Activated B cell treated with CpG ODN at 0.5 μM for 24 hours (primary cell): ENCODE measurements around the gene CELSR1. TPM values are rescaled to one million over a fixed set of nuclear protein-coding genes. Genes with fewer than 3 reads are reported as not detected.
"Not testable (repeated sequence)": the region's sequence is repeated elsewhere in the genome, so short reads cannot be mapped to it uniquely, and the experiment has no call there.

Experiments
- ATAC-seq: fragments of 200-7000 bp; cut with Tn5 transposase; one replicate; pipeline ENCODE4 v1.10.0; 2021; ENCODE audit warnings: low read depth, mild to moderate bottlenecking, moderate library complexity
- CTCF ChIA-PET: fragments of 350-600 bp; sonication (Branson Sonifier 250); formaldehyde crosslinking; loops from one replicate; lab custom pipeline; 2021; ENCODE audit warnings: antibody characterized with exemption; lab: Charles Lee
- POLR2A ChIA-PET: fragments of 350-600 bp; sonication (Branson Sonifier 250); formaldehyde crosslinking; loops from one replicate; lab custom pipeline; 2021; ENCODE audit warnings: antibody characterized with exemption; lab: Charles Lee
- DNase-seq: peaks from one replicate; pipeline ENCODE4 v3.0.0; 2022
- H3K27ac Mint-ChIP-seq: one replicate; pipeline ENCODE4 v1.8.0; 2020; ENCODE audit warnings: mixed read lengths
- H3K27me3 Mint-ChIP-seq: one replicate; pipeline ENCODE4 v1.8.0; 2021; ENCODE audit warnings: mixed read lengths
- H3K36me3 Mint-ChIP-seq: one replicate; pipeline ENCODE4 v1.8.0; 2021; ENCODE audit warnings: low read depth, mixed read lengths
- H3K4me1 Mint-ChIP-seq: one replicate; pipeline ENCODE4 v1.8.0; 2021; ENCODE audit warnings: mixed read lengths
- H3K4me3 Mint-ChIP-seq: one replicate; pipeline ENCODE4 v1.8.0; 2020; ENCODE audit warnings: mild to moderate bottlenecking, mixed read lengths
- H3K9me3 Mint-ChIP-seq: one replicate; pipeline ENCODE4 v1.8.0; 2020; ENCODE audit warnings: mixed read lengths
- intact Hi-C: fragments of 100-400 bp; cut with micrococcal nuclease; formaldehyde crosslinking; loops from one replicate; pipeline ENCODE4 v1.15.1; 2024
- total RNA-seq: library from RNA; stranded (reverse); gene quantifications from 2 replicates; pipeline ENCODE4 v1.2.3, GENCODE V29; 2022
- TF ChIP-seq, protein P1 (sequence below): fragments of 200-600 bp; IDR thresholded peaks from one replicate; pipeline ENCODE4 v1.8.0; 2022; ENCODE audit warnings: antibody characterized with exemption, mild to moderate bottlenecking

Gene CELSR1
- total RNA-seq, 1 donor from 2014 or later: 12.3 TPM

DNA sequence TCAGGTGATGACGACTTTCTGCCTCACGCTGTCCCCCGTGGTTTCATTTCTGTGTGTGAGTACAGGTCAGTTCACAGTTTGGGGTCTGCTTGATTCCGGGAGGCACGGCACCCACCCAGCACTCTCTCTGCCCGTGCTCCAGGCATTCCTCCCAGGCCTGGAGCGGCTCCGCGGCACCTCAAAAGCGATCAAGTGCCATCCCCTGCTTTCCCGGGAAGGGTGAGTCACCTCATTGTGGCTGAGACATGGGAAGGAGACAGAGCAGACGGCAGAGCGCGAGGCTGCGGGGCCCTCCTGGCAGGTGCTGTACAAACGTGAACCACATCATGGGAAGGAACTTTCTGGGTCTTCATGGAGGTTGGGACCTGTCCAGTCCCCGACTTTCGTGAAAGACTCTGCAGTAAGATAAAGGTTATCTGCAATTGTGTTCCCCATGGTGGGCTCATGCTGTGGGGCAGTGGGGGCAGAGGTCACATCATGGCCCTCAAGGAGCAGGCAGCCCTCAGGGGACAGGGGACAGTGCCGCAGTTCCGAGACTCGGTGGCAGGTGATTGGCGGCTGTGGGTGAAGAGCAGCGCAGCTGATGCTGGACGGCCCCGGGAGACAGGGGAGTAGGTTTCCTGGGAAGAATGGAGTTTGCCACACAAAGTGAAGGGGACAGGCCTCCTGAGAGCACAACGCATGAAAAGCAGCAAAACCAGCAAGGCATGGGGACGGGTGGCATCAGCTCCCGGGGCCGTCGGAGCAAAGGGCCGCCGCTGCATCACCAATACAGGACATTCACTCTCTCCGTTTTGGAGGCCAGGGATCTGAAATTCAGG is 65.3 kb downstream of the CELSR1 start:
- CTCF ChIA-PET: no interaction called here
- POLR2A ChIA-PET: no interaction called here
- no peak for DNase-seq

DNA sequence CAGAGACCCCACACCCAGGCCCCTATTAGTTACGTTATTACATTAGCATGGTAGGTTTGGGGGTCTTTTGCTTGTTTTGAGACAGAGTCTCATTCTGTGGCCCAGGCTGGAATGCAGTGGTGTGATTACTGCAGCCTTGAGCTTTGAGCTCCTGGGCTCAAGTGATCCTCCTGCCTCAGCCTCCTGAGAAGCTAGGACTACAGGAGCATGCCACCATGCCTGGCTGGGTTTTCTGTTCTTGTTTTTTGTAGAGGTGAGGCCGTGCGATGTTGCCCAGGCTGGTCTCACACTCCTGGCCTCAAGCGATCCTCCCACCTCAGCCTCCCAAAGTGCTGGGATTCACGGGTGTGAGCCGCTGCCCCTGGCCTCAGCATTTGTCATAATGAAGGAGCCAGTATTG is 66.1 kb downstream of the CELSR1 start:
- intact Hi-C loops, POLR2A ChIA-PET, H3K27ac Mint-ChIP-seq, H3K9me3 Mint-ChIP-seq, H3K36me3 Mint-ChIP-seq, H3K4me3 Mint-ChIP-seq, H3K4me1 Mint-ChIP-seq, H3K27me3 Mint-ChIP-seq, ATAC-seq, DNase-seq, CTCF ChIA-PET: not testable (repeated sequence)

More for the DNA sequence above, 65.3 kb downstream of the CELSR1 start:
- peaks cover 6% of the 10 kb centered on the region for H3K27me3 Mint-ChIP-seq
- TF ChIP-seq, protein P1, sequence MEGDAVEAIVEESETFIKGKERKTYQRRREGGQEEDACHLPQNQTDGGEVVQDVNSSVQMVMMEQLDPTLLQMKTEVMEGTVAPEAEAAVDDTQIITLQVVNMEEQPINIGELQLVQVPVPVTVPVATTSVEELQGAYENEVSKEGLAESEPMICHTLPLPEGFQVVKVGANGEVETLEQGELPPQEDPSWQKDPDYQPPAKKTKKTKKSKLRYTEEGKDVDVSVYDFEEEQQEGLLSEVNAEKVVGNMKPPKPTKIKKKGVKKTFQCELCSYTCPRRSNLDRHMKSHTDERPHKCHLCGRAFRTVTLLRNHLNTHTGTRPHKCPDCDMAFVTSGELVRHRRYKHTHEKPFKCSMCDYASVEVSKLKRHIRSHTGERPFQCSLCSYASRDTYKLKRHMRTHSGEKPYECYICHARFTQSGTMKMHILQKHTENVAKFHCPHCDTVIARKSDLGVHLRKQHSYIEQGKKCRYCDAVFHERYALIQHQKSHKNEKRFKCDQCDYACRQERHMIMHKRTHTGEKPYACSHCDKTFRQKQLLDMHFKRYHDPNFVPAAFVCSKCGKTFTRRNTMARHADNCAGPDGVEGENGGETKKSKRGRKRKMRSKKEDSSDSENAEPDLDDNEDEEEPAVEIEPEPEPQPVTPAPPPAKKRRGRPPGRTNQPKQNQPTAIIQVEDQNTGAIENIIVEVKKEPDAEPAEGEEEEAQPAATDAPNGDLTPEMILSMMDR: no peak
- H3K4me3 Mint-ChIP-seq: no peak overlapping the region
- peaks cover 16% of the 10 kb centered on the region for H3K4me1 Mint-ChIP-seq
- ATAC-seq: no peak
- peaks cover 4% of the 10 kb centered on the region for H3K9me3 Mint-ChIP-seq
- intact Hi-C loops: no loop called here
- H3K36me3 Mint-ChIP-seq: no peaks in the 10 kb centered on the region
- H3K27ac Mint-ChIP-seq: no peak overlapping the region

DNA sequence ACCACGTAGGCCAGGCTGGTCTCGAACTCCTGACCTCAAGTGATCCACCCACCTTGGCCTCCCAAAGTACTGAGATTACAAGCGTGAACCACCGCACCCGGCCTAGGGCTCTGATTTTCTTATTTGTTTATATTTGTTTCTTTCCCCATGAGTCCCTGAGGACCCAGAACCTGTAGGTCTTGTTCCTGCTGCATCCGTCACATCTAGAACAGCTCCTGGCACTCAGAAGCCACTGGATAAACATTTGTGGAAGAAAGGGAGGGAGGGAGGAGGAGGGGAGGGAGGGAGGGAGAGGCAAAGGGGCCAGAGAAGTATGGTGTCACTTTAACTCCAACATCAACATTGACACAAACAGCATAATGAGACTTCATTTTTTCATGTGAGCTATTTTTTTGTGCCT is 67.7 kb downstream of the CELSR1 start:
- DNase-seq: no peak
- H3K9me3 Mint-ChIP-seq: no peaks in the 10 kb centered on the region
- peaks cover 10% of the 10 kb centered on the region for H3K27me3 Mint-ChIP-seq
- TF ChIP-seq, protein P1: no peak
- intact Hi-C loops: no loop called here
- no peaks in the 10 kb centered on the region for H3K4me1 Mint-ChIP-seq
- H3K36me3 Mint-ChIP-seq: no peaks in the 10 kb centered on the region
- H3K27ac Mint-ChIP-seq: no peak overlapping the region
- CTCF ChIA-PET: no interaction called here
- POLR2A ChIA-PET: interaction anchor here (0.6 kb wide), 1 partner anchor 117 kb away, joined by 4 read pairs; no protein-coding TSS in a partner anchor
- H3K4me3 Mint-ChIP-seq: no peak overlapping the region
- no peak for ATAC-seq

DNA sequence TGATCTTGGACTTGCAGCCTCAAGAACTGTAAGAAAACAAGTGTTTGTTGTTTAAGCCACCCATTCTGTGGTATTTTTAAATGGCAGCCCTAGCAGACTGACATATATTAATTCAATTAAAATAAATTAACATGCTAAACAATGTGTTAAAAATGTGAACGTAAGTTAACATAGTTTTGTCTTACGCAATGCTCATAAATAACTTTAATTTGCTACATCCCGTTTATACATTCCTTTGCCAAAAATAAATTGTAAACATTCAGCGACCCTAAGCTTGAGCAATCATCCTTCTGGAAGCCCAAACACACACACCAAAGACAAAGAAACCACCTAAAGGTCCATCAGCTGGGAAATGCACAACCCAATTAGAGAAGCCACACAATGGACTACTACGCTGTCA is 70.4 kb downstream of the CELSR1 start:
- H3K36me3 Mint-ChIP-seq: no peaks in the 10 kb centered on the region
- POLR2A ChIA-PET: no interaction called here
- H3K27ac Mint-ChIP-seq: no peak overlapping the region
- no peak for ATAC-seq
- CTCF ChIA-PET: no interaction called here
- no peaks in the 10 kb centered on the region for H3K9me3 Mint-ChIP-seq
- no peak for DNase-seq
- H3K4me1 Mint-ChIP-seq: no peaks in the 10 kb centered on the region
- TF ChIP-seq, protein P1: no peak
- peaks cover 19% of the 10 kb centered on the region for H3K27me3 Mint-ChIP-seq
- H3K4me3 Mint-ChIP-seq: no peak overlapping the region
- intact Hi-C loops: no loop called here

DNA sequence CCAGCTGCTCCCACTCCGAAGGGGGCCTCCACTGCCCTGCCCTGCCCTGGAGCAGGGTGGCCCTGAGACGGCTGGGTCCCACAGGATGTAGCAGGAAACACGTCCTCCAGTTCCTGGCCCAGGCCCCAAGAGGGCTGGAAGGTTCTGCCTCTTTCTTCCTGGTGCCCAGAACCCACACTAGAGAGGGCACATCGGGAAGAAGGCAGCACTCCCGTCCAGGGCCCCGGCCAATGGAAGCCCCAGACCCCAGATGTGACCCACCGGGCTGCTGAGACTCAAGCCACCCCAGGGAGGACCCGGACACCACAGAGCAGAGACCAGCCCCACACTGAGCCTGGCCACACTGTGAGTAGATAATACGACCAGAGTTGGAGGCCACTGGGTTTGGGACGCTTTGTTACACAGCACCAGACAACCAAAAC is 71.2 kb downstream of the CELSR1 start:
- no peak overlapping the region for H3K27ac Mint-ChIP-seq
- CTCF ChIA-PET: no interaction called here
- H3K27me3 Mint-ChIP-seq: peaks cover 19% of the 10 kb centered on the region
- ATAC-seq: no peak
- no peaks in the 10 kb centered on the region for H3K9me3 Mint-ChIP-seq
- intact Hi-C loops: no loop called here
- no peaks in the 10 kb centered on the region for H3K4me1 Mint-ChIP-seq
- H3K36me3 Mint-ChIP-seq: no peaks in the 10 kb centered on the region
- TF ChIP-seq, protein P1: no peak
- POLR2A ChIA-PET: no interaction called here
- DNase-seq: no peak
- no peak overlapping the region for H3K4me3 Mint-ChIP-seq
